ENCODE measurements around the gene CACNA1D.

CACNA1D gene

DNA sequence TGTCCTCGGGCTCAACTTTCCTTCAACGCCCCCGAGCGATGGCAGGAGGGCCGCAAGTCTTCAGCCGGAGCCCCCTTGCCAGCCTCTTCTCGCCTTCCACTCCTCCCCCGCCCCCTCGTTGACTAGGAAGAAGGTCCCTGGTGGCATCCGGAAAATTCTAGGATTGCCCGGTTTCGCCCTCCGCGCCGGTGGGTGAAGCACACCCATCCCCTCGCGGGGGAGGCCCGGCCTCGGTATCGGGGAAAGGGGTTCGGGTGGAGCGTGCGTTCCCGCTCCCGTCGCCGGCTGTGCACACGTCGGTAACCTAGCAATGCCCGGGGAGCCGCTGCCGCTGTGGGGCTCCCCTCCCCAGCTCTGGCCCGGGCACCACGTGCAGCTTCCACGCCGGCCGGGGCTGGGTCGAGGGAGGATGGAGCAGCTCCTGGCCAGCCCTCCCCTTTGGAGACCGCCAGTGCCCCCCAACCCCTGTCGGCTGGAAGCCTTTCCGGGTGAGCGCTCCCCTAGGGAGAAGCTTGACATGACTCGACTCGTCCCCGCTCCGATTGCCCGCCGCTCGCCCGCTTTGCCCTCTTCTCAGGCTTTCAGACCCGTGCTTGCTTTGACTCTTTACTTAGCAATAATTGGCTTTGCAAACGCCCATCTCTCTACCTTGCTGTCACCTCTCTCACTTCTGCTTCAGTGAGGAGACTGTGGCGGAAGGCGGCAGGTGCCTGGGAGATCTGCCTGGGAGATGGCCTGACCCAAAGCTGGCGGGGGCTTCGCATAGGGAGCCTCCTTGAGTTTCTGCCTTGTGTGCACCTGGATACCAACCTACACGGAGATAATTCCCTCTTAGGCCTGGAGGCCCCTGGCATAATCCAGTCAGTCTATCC lies 1.3 kb downstream of the CACNA1D start:
- no peak for DNase-seq

DNA sequence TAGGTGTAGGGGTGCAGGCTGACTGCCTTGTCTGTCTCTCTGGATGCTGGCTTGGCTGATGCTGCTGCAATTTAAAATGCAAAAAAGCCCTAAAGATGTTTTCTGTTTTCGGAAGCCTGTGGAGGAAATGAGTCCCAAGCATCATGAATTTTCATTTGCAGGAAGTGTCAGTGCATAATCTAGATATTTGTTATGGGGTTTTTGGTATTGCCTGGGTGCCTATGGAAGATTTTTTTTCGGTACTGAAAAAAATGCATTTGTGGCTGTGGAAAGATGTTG lies 1.9 kb downstream of the CACNA1D start:
- DNase-seq = no peak

DNA sequence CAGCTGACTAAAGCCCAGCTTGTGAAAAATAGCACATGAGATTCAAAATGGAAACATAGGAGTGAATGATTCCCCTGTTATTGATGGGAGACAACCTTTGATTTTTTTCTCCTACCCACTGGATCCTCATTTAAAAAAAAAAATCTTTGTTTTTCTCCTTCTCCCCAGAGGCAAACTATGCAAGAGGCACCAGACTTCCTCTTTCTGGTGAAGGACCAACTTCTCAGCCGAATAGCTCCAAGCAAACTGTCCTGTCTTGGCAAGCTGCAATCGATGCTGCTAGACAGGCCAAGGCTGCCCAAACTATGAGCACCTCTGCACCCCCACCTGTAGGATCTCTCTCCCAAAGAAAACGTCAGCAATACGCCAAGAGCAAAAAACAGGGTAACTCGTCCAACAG lies 2.6 kb downstream of the CACNA1D start:
- no peak for DNase-seq

DNA sequence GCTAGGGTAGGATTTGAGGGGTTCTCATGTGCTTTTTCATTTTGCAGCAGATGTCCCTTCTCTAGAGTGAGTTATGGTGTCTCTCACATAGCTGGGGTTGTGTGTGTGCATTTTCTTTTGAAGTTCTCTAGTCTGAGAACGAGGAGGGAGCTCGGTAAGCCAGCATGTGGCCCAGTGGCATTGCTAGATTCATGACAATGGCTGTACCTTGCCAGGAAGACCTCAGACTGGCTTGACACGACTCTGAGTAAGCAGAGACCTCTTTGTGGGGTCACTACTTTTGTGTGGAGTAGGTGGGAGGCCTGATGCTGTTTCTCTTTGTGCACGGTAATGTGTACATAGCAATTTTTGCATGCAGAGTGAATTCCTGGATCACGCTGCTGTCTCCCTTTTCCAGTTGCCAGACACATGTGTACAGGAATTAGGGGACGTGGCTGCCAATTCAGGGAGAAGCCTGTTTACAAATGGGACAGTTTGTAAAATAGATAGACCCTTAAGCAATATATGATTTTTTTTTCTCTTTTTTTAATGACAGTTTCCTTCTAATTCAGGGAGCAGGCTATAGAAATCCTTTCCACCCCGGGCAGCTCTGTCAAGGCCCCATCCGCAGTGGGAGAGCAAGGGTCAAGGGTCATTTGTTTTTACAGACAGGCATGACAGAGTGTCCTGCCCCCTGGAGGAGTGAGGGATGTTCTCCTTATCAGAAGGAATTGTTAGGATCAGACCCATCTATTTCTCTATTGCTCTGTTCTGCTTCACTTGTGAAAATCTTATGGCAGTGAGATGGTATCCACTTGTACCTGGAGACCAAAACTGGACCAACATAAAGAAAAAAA lies 4.6 kb downstream of the CACNA1D start:
- no peak for DNase-seq

DNA sequence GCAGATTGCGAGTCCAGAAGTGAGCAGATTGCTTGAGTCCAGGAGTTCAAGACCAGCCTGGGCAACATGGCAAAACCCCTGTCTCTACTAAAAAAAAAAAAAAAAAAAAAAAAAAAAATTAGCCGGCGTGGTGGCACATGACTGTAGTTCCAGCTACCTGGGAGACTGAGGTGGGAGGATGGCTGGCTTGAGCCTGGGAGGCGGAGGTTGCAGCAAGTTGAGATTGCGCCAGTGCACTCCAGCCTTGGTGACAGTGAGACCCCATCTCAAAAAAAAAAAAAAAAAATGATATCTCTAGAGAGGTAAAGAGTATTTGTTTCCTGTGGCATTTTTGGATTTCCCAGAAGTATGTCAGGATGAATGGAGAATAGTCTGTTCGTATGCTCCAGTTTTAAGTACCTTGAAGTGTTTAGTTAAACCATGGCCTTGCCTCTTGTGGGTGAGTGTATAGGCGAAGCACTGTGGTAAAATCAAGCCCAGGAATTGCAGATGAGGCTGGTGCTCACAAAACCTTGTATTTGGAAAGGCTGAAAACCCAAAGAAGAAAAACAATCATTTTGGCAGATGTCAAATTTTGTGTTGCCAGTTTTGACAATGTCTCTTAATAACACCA lies 5.9 kb downstream of the CACNA1D start:
- no peak for DNase-seq

DNA sequence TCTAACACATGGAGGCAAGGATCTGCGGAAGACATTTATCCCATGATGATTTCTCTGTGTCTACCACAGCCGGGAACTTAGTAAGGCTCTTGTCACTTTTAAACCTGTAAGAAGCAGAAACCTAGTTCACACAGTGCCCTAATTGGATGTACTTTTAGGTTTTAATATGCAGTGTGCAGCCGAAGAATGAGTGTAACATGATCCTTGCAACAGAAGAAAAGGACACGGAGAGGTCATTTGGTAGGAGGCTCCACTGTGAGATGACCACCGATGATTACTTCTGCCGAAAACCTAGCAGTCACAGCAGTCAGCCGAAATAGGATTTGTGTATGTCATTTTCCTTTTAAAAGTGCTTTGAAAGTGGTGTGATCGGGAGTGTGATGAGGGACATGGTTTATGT lies 6.8 kb downstream of the CACNA1D start:
- DNase-seq = peak; percentile 6

DNA sequence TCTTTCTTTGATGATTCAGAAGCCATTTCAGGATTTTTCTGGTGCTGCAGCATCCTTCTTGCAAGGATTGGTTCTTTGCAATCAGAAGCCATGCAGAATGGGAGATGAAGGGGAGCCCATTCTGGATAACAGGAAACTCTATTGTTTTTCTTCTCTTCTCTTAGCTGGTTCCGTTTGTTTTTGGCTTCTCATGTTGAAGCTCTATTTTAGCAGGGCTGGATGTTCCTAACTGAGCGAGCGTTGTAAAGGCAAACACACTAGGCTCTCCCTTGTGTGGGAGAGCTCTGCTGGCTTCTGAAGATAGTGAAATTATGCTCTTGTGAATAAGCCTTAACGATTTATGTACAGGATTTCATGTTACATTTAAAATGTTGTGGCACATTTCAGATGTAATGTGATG lies 8.3 kb downstream of the CACNA1D start:
- no peak for DNase-seq

DNA sequence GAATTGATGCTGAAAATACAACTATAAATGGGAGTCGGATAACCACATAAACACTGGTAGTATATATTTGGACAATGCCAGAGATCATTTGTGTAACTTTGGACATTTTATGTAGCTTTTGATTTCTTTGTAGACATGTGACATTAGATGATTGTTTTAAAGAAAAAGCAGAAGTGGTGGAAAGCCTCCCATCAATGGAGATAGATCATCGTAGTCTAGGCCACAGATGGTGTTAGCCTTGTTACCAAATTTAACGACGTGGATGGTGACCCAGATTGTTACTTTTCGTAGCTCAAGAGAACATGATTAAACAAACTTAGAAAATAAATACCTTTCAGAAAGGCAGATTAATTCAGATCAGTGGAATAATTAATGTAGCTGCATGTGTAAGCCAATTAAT lies 8.8 kb downstream of the CACNA1D start:
- DNase-seq = no peak

DNA sequence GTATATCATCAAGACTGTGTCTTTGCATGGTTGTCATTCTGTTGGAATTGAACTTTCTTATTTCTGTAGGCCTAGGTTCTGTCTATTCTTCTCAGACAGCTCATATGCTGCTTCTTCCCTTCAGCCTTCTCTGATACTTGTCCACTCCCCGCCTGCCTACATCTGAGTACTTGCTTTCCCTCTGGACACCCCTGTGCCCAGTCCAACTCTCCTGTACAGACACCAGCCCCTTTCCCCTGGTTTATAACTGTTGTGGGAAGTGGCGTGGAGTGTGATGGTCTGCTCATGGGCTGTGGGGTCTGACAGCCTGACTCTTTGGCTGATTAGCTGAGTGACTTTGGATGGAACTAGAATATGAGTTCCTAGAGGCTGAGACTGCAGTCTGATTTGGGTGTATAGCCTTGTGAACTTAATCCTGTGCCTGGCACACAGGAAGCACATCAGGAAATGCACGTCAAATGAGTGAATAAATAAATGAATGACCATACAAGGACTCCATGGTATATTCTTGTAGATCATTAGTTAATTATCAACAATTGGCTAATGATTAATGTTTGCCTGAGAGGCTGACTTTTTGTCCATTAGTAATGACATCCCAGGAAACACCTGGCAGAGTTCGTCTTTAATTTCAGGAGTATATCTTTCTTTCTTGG lies 11.8 kb downstream of the CACNA1D start:
- DNase-seq = no peak

DNA sequence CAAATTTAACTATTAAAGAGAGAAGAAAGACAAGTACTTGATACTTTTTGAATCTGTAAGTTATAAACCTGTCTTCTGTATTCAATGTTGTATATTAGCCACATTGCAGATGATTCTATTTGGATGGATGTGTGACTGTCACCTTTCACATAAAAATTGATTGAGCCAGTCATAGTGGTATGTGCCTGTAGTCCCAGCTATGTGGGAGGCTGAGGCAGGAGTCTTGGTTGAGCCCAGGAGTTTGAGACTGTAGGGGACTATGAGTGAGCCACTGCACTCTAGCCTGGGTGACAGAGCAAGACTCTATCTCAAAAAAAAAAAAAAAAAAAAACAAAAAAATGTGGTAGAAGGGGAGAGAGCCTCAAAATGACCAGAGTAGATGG lies 12.3 kb downstream of the CACNA1D start:
- no peak for DNase-seq

DNA sequence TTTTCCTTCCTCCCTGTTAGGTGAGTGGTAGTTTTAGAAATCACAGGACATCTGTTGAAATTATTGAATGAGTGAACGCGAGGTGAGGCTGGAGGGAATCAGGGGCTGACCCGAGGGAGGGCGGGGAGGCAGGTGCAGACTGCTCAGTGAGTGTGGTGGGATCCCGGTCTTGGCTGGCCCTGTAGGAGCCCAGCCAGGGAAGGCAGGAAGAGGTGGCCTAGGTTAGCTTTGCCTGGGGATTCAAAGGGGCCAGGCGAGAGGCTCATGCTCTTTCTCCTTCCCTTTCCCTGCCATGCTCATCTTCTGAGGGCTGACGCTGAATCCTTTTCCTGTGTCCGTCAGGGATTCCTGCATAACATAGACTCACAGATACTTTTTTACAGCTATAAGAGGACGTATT lies 15.1 kb downstream of the CACNA1D start:
- DNase-seq = no peak

DNA sequence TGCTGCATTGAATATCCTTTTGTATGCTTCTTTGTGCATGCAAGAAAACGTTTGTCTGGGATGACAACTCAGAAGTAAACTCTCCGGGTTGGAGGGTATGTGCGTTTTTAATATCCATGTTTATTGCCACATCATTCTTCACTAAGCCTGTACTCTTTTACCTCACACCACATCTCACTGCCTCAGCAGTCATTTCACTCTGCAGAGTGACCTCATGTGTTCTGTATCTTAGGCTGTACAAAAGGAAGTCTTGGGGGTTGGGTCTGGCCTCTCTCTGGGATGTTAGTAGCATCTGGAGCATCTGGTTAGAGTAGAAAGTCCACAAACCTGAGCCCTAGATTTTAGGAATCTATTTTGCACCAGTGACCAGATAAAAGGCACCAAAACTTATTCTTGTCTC lies 16.1 kb downstream of the CACNA1D start:
- no peak for DNase-seq

DNA sequence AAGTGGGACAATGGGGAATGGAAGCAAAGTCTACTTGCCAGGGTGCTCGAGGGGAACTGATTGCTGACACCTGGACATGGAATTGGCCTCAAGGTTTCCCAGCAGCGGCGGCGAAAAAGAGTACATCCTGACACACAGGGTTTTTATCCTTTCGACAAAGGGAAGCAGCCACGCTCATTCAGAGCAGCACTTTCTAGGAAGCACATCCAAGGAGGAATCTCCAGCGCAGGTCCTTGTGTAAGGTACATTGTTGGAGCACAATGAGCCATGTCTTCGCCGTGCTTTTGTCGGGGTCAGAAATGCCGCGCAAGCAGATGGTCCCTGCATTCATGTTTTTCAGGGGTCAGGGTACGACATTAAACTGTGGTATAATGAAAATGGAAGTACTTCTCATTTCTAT lies 16.8 kb downstream of the CACNA1D start:
- DNase-seq = no peak

DNA sequence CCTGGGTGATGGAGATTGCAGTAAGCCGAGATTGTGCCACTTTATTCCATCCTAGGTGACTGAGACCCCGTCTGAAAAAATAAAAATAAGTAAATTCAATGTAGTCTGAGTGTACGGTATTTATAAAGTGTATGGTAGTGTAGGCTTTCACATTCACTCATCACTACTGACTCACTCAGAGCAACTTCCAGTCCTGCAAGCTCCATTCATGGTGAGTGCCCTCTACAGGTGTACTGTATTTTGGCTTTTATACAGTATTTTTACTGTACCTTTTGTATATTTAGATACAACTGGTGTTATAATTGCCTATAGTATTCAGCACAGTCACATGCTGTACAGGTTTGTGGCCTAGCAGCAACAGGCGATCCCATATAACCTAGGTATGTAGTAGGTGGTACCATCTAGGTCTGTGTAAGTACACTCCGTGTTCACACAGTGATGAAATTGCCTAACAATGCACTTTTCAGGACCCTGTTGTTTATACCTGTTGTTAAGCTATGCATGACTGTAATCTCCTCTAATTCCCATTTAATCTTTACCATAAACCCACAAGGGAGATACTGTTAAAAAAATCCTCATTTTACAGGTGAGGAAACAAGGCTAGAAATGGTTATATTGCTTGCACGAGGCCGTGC lies 19.3 kb downstream of the CACNA1D start:
- no peak for DNase-seq

DNA sequence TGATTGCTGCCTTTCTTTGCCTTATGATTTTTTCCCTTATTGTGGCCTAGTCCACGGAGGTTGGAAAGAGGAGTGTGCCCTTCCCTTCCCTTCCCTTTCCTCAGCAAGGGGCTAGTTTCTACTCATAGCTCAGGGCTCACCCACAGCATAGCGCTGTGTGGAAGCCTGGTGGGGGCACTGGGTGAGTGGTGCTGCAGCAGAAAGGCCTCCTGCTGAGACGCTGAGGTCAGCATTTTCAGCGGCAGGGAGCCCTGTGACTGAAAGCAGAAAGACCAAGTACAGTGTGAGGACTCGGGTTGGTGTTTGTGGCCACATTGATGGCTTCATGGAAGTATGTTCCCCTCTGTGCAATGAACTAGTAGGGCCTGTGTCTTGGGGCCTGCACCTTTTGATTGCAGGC lies 21.9 kb downstream of the CACNA1D start:
- DNase-seq = no peak

DNA sequence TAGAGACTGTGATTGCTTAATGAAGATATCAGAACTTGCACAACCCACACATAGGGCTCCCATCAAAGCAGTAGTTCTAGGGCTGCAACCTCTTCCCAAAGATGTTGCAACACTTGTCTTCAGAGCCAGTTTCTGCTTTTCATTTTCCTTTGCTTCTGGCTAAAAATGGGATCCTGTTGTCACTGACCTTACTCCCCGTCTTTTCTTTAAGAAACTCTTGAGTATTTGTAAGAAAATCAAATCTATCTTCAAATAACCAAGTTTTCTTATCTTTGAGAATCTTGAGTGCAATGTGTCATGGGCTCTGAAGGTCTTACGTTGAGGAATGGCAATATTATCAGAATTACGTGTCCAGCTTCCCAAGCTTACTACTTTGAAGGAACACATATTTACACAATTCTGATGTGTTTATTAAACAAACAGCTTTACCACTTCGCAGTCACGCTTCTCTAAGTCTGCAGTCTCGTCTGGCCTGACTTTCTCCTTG lies 24.1 kb downstream of the CACNA1D start:
- no peak for DNase-seq

DNA sequence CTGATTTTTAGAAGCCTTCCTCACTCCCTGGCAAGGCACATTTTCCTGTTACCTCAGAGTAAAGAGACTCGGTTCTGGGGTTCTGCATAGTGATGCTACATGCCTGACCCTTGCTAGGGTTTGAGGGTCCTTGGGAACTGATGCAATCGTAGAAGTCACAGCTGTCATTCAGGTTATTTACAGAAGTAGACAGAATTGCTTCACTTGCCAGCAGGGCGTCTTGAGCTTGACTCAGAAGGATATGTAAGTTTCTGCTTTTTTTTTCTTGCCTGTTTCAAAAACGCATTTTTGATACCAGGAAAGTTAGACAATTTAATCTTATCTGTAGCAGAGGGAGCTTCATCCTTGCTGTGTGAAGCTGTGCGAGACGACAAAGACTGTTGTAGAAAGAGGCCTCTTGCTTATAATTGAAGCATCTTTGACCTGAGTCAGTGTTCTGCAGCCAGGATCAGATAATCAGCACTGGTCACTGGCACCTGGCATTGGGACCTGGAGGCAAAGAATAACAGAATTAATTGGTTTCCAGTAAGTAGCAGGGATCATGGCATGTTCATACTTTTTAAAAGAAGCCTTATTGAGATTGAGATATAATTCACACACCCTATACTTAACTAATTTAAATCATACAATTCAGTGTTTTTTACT lies 24.8 kb downstream of the CACNA1D start:
- DNase-seq = no peak

DNA sequence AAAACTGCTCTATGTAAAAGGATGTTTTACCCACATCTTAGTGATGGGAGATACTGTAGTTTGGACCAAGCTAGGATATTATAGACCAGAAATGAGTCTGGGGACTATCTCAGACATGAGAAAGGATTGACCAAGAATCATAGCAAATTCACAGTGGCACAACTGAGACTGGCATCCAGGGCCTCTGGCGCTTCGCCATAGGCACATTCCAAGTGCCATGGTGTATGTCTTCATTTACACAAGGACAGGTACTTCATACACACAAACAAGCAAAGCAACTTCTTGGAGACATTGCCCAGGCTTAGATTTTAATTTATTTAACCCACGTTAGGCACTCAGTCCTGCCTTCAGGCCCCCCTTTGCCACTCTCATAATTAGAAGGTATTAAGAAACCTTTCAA lies 28.9 kb downstream of the CACNA1D start:
- DNase-seq = no peak

DNA sequence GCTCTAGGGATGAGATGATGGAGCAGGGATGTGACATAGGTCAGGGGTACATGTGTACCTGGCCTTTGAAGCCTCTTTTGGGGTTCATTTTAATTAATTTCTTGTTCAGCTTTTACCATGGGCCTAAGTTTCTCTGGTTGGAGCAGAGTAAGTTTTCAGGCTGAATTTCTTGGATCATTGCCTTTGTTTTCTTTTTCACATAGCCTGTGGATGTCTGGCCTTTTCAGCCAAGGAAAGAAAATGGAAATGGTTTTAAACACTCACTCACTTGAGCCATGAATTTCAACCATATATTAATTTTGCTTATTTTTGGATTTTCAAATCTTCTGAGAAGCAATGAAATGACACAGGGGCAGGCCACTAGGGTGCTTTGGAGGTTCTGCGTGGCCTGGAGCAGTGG lies 30.2 kb downstream of the CACNA1D start:
- DNase-seq = no peak

DNA sequence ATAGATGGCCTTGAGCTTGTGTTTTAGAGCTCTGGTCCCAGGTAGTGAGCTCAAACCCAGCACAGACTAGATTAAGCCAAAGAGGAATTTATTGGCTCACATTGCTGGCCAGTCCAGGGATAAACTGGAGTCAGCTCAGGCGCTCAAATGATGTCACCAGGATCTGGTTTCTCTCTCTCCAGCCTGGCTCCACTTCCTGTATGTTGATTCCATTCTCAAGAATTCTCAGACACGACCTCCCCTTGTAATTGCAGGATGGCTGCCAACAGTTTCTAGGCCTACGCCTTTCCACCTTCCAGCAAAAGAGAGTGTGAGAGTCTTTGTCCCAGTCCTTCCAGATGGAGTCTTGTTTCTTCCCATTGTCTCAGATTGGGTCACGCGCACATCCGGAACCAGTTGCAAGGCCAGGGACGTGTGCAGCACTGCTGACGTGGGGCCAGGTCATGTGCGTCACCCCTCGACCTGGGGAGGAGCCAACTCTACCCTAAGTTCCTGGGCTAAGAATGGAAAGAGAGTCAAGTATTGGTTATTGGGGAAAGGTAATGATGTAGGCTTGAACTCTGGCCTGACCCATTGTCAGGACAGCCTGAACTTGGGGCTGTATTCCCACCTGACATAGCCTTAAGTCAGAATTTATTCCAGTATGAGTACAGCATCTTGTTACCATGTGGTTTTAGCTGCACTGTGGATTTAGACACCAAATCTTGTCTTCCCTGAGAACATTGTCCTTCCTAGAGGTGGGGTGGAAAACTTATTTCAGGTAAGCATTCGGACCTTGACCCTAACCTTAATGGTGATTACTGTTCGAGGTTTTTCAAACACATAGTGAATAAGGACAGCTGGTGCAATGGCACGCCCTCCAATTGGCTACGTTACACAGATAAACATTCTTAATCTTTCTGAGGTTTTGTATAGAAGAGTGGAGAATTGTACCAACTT lies 31.6 kb downstream of the CACNA1D start:
- DNase-seq = no peak

DNA sequence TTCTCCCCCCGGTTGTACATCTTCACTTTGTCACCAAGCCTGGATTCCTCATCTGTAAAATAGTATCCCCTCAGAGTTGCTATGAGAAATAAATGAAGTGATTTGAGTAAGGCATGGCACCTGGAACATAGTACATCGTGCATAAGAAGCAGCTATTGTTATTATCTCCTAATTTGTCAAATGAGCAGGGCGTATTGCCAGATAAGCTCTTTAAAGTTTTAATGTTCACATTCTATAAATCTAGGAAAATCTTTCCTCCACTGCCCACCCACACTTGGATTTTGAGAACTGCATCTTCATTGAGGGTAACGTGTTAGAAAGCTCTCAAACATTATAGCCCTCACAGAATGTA lies 32.3 kb downstream of the CACNA1D start:
- DNase-seq = no peak
